ENCODE measurements around the gene HPCAL1. TPM values are rescaled to one million over a fixed set of nuclear protein-coding genes. Genes with fewer than 3 reads are reported as not detected.

The HPCAL1 gene
- total and polyA plus RNA-seq, 2 of the 8 experiments (the other 6 are each of a cell fraction or from before 2014, with no cell fraction given) = 5.8 to 8.6 TPM

GRCh38 chr2:10342245-10342951, 39.7 kb downstream of the HPCAL1 start:
- ChIA-PET CTCF (ENCODE audit: partially characterized antibody) (interaction anchor here (0.7 to 1.7 kb wide), 7 partner anchors 10 to 64 kb away, joined by 3 to 7 read pairs (median 4); no protein-coding TSS in a partner anchor), POLR2A (ENCODE audit: partially characterized antibody) (interaction anchor here (1.4 kb wide), 1 partner anchor 11 kb away, joined by 4 read pairs; no protein-coding TSS in a partner anchor)
- no peak overlapping the region for H3K14ac ChIP-seq (ENCODE audit: insufficient read length)
- H2BK12ac ChIP-seq (ENCODE audit: low read depth, low read length) = no peak overlapping the region
- H3K36me3 ChIP-seq (ENCODE audit: control insufficient read depth in 2 of 4, insufficient read depth in 4 of 4, low read length in 3 of 4) = no peaks in the 10 kb centered on the region
- DNase-seq (ENCODE audit: low read depth in 1 of 2, low spot score in 2 of 2) = no peak
- no peak overlapping the region for H3K4ac ChIP-seq (replicated peaks; ENCODE audit: insufficient read length, low read depth, low read length)
- H3K27ac ChIP-seq (ENCODE audit: low read depth, low read length) = no peak overlapping the region
- WGBS, 2 experiments (ENCODE audit: extremely low coverage in 1 of 2, insufficient coverage in 1 of 2, insufficient read length in 1 of 2, insufficient replicate concordance in 2 of 2, low coverage in 1 of 2, low lambda C conversion rate in 2 of 2, missing lambda C conversion rate in 1 of 2) = 91% methylated on average over 17 of the region's 18 CpGs; no CpG with 5 or more reads in 1 of the 2 experiments
- no peak overlapping the region; the same call in 1 of the 2 replicates for H4K8ac ChIP-seq (ENCODE audit: extremely low read depth, insufficient read depth, low read length)
- no peak overlapping the region for H3K23ac ChIP-seq (ENCODE audit: insufficient read length)
- no peak overlapping the region for H2AK5ac ChIP-seq (ENCODE audit: low read depth, low read length)
- no peak overlapping the region for H4K91ac ChIP-seq (replicated peaks; ENCODE audit: insufficient read length, low read length)
- H3K4me2 ChIP-seq (ENCODE audit: insufficient read depth in 1 of 2, low read depth in 2 of 2, low read length in 2 of 2) = no peak overlapping the region
- FAIRE-seq = no peak
- no peak overlapping the region for H3K4me3 ChIP-seq (ENCODE audit: extremely low read depth in 1 of 4, insufficient read depth in 2 of 4, low read depth in 3 of 4, low read length in 4 of 4)
- H3K56ac ChIP-seq (replicated peaks; ENCODE audit: insufficient read length, low read depth, low read length) = no peak overlapping the region
- no peak overlapping the region for H3K9ac ChIP-seq (replicated peaks in 1 of 4; ENCODE audit: extremely low read depth in 1 of 4, low read depth in 3 of 4, low read length in 3 of 4)
- H2BK5ac ChIP-seq (ENCODE audit: low read depth, low read length) = no peak overlapping the region; the same call in 1 of the 2 replicates
- no peak overlapping the region for H2BK20ac ChIP-seq (ENCODE audit: low read length)
- H3K4me1 ChIP-seq (replicated peaks in 1 of 4; ENCODE audit: control insufficient read depth in 3 of 4, insufficient read depth in 4 of 4, low read length in 3 of 4) = peaks cover 0 to 2% (median 0%) of the 10 kb centered on the region in 4 experiments; a peak in 2 of 7 replicates
- no peaks in the 10 kb centered on the region for H3K27me3 ChIP-seq (replicated peaks in 1 of 4; ENCODE audit: control insufficient read depth in 3 of 4, extremely low read depth in 1 of 4, insufficient read depth in 3 of 4, low read length in 3 of 4)
- H2AFZ ChIP-seq (ENCODE audit: low read length) = no peak overlapping the region
- H2BK15ac ChIP-seq (ENCODE audit: low read length) = no peak overlapping the region
- H4K20me1 ChIP-seq (replicated peaks in 1 of 2; ENCODE audit: control insufficient read depth in 1 of 2, insufficient read depth in 2 of 2, low read length in 2 of 2) = no peaks in the 10 kb centered on the region
- no peaks in the 10 kb centered on the region for H3K9me3 ChIP-seq (ENCODE audit: insufficient read depth in 2 of 2, low read depth in 1 of 2, low read length in 1 of 2)
- TF ChIP-seq SRF (IDR thresholded peaks at IDR 0.05; ENCODE audit: low read depth, low read length) (no peak), RAD21 (IDR thresholded peaks at IDR 0.05 in 1 of 2, conservative IDR thresholded peaks at IDR 0.05 in 1 of 2; ENCODE audit: low read depth in 2 of 2, low read length in 2 of 2) (no peak)
- H3K18ac ChIP-seq (ENCODE audit: extremely low read depth, low read length) = no peak overlapping the region
- no peaks in the 10 kb centered on the region for H3K79me2 ChIP-seq (ENCODE audit: control insufficient read depth in 1 of 2, insufficient read depth in 2 of 2, low read length in 2 of 2)
- H4K5ac ChIP-seq (ENCODE audit: insufficient read length, low read depth, low read length) = no peak overlapping the region
- H3K79me1 ChIP-seq (ENCODE audit: low read depth, low read length) = no peaks in the 10 kb centered on the region
- H2BK120ac ChIP-seq (replicated peaks; ENCODE audit: low read depth, low read length) = no peak overlapping the region
- H3K23me2 ChIP-seq (ENCODE audit: low read depth, low read length) = no peaks in the 10 kb centered on the region
